Duodenal mucosa (tissue), 2 donors: ENCODE results near the gene PLCZ1.

ENCODE experiments used
- H3K27ac ChIP-seq: one replicate; pipeline ENCODE4 v1.7.0; 2013; ENCODE audit warnings: low read depth, low read length
- H3K27me3 ChIP-seq, 2 donors: one replicate each; pipeline ENCODE4 v1.7.0; 2013; ENCODE audit warnings: low read length in 2 of 2, control low read depth in 1 of 2; ENCODE audit not compliant: insufficient read depth in 2 of 2, control insufficient read depth in 1 of 2
- H3K36me3 ChIP-seq, 2 donors: one replicate each; pipeline ENCODE4 v1.7.0; 2013; ENCODE audit warnings: low read length in 2 of 2, control low read depth in 1 of 2; ENCODE audit not compliant: insufficient read depth in 2 of 2, control insufficient read depth in 1 of 2
- H3K4me1 ChIP-seq, 2 donors: one replicate each; pipeline ENCODE4 v1.7.0; 2013; ENCODE audit warnings: low read length in 2 of 2, control low read depth in 1 of 2; ENCODE audit not compliant: insufficient read depth in 2 of 2, control insufficient read depth in 1 of 2
- H3K4me3 ChIP-seq, 2 donors: one replicate each; pipeline ENCODE4 v1.7.0; 2013; ENCODE audit warnings: low read length in 2 of 2, low read depth in 1 of 2
- H3K9ac ChIP-seq, 2 donors: one replicate each; pipeline ENCODE4 v1.7.0; 2013; ENCODE audit warnings: low read length in 2 of 2, low read depth in 1 of 2
- H3K9me3 ChIP-seq, 2 donors: one replicate each; pipeline ENCODE4 v1.7.0; 2013; ENCODE audit warnings: low read length in 2 of 2, control low read depth in 1 of 2; ENCODE audit not compliant: control insufficient read depth in 1 of 2

PLCZ1 gene

DNA sequence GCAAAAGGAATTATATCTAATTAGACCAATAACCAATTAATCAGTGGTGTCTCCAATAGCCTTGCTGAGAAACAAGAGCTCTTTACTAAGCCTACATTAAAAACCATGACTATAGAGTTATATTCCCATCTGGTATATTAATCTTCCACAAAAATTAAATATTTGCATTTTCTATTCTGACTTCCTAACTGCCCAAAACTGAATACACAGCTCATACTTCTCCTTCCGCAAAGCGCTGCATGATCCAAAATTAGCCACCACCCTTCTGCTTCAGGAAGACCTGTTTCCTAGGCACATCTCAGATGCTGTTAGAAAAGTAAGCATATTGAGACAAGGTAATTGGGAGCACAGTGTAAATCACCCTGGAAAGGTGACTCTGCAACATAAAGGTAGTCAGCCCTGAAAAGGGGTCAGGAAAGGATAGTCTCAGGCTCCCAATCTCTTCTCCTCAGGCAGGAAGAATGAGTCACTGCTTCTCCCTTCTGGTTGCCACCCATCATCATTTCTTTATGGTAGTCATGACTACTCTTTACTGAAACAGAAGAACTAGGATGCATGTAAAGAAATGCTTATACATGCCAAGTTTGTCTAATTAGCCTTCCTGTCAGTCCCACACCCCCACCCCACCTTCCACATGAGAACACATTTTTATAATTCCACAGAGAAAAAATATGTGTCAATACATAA, 54.3 kb downstream of the PLCZ1 start:
- H3K27ac ChIP-seq = no peak overlapping the region
- H3K9ac ChIP-seq = no peak overlapping the region
- no peaks in the 10 kb centered on the region for H3K27me3 ChIP-seq
- no peaks in the 10 kb centered on the region for H3K4me1 ChIP-seq
- no peaks in the 10 kb centered on the region for H3K9me3 ChIP-seq
- no peak overlapping the region for H3K4me3 ChIP-seq
- H3K36me3 ChIP-seq = no peaks in the 10 kb centered on the region

DNA sequence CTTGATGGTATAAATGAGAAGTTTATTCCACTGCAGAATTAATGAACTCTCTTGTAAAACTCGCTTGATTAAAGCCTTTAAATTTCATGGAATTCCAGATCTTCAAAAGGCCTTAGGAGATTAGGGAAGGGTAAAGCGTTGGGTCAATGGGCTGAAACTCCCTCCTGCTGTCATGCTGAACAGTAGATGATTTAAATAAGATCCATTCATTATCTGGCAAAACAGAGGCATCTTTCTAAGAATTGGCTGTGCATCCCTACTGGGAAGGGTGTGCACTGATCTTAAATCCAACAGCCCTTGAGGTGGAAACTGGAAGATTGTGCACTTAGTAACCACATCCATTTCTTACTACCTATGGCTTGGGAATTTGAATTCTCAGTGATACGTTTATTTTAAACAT, 56.0 kb downstream of the PLCZ1 start:
- H3K27me3 ChIP-seq = no peaks in the 10 kb centered on the region
- H3K9ac ChIP-seq = no peak overlapping the region
- no peaks in the 10 kb centered on the region for H3K9me3 ChIP-seq
- no peaks in the 10 kb centered on the region for H3K4me1 ChIP-seq
- no peak overlapping the region for H3K27ac ChIP-seq
- no peaks in the 10 kb centered on the region for H3K36me3 ChIP-seq
- H3K4me3 ChIP-seq = no peak overlapping the region

DNA sequence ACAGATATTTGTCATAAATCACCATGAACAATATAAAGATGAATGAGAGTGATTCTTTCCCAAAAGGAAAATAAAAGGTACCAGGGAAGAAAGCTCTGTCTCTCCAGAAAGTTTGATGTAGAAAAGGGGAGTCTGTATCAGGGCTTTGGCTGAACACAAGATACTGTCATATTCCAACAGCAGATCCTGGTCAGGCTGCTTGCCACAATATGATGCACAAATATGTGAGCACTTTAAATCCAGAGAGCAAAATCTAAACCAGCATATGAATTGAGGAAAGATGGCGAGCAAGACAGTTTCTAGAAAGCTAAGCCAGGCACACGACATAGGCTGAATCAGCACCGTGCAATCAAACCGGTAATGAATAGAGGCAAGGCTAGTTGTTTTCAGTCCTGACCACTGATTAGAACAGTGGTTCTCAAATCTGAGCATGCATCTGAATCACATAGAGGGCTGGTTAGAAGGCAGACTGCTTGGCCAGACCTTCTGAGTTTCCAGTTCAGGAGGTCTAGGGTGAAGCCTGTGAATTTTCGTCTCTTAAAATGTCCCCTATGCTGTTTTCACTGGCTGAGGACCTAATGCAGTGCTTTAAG, 60.7 kb downstream of the PLCZ1 start:
- H3K9me3 ChIP-seq = no peaks in the 10 kb centered on the region
- H3K9ac ChIP-seq = no peak overlapping the region
- no peaks in the 10 kb centered on the region for H3K36me3 ChIP-seq
- no peaks in the 10 kb centered on the region for H3K27me3 ChIP-seq
- no peak overlapping the region for H3K4me3 ChIP-seq
- no peaks in the 10 kb centered on the region for H3K4me1 ChIP-seq
- H3K27ac ChIP-seq = no peak overlapping the region

DNA sequence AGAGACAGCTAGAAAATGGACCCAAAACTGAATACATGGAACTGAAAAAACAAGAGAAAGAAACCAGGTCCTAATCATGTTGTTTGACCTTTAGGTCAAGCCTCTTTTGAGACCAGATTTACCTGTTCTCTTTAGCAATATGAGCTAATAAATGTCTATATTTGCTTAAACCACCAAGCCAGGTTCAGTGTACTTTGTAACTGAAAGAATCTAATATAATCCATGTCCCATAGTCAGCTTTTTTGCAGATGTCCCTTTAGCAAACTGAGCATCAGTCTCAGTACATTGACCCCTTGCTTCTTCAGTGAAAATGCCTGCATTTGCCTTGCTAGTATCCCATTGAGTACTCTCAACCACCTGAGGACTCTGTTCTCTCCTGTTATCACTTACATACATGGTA, 61.7 kb downstream of the PLCZ1 start:
- Histone ChIP-seq H3K36me3 (no peaks in the 10 kb centered on the region), H3K9ac (no peak overlapping the region), H3K9me3 (no peaks in the 10 kb centered on the region), H3K4me1 (no peaks in the 10 kb centered on the region), H3K27me3 (no peaks in the 10 kb centered on the region), H3K27ac (no peak overlapping the region), H3K4me3 (no peak overlapping the region)

DNA sequence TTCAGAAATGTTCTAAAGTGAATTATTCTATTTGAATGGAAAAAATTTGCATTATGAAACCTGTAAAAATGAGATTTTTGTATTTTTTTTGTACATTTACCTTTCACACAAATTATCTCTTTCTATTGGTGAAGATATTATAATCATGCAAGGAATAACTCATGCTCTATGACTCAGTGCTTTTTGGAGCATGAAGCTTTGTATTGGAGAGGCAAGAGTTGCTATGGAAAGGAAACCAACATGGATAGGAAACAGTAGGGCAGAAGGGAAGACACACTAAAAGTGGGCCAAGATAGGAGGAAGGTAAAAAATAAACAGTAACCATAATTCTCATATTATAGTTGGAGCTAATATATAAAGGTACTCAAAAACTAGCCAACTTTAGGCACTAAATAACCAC, 79.0 kb downstream of the PLCZ1 start:
- Histone ChIP-seq H3K36me3 (no peaks in the 10 kb centered on the region), H3K4me1 (no peaks in the 10 kb centered on the region), H3K9me3 (peaks cover 0 to 2% of the 10 kb centered on the region in 2 donors), H3K4me3 (no peak overlapping the region), H3K27ac (no peak overlapping the region), H3K9ac (no peak overlapping the region), H3K27me3 (no peaks in the 10 kb centered on the region)

DNA sequence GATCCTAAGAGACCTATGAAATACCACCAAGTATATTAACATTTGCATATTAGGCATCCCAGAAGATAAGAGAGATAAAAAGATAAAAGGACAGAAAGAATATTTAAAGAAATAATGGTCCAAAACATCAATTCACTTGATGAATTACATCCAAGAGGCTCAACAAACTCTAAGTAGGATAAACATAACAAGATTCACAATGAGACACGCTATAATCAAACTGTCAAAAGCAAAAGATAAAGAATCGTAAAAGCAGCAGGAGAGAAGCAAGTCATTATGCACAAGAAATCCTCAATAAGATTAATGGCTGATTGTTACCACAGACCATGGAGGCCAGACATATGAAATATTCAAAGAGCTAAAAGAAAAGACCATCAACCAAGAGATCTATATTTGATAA, 79.6 kb downstream of the PLCZ1 start:
- Histone ChIP-seq H3K9ac (no peak overlapping the region), H3K4me1 (no peaks in the 10 kb centered on the region), H3K36me3 (no peaks in the 10 kb centered on the region), H3K4me3 (no peak overlapping the region), H3K27me3 (no peaks in the 10 kb centered on the region), H3K27ac (no peak overlapping the region), H3K9me3 (peaks cover 0 to 2% of the 10 kb centered on the region in 2 donors)

DNA sequence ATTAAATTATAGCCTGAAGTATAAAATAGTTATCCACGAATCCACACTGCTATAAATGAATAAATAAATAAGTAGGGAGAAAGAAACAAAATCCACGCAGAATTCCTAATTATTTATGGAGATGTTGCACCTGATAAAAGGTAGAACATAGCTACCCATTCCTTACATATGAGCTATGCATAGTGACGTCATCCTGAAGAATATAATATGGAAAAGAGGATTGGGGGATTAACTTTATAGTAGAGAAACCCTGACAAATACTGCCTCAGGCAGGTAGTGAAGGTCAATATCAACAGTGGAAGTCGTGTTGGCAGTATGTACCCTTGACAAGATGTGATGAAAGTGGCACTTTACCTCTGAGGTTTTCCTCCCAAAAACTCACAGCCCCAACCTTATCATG, 82.5 kb downstream of the PLCZ1 start:
- Histone ChIP-seq H3K27me3 (no peaks in the 10 kb centered on the region), H3K9ac (no peak overlapping the region), H3K9me3 (peaks cover 0 to 2% of the 10 kb centered on the region in 2 donors), H3K27ac (no peak overlapping the region), H3K4me3 (no peak overlapping the region), H3K36me3 (no peaks in the 10 kb centered on the region), H3K4me1 (no peaks in the 10 kb centered on the region)

DNA sequence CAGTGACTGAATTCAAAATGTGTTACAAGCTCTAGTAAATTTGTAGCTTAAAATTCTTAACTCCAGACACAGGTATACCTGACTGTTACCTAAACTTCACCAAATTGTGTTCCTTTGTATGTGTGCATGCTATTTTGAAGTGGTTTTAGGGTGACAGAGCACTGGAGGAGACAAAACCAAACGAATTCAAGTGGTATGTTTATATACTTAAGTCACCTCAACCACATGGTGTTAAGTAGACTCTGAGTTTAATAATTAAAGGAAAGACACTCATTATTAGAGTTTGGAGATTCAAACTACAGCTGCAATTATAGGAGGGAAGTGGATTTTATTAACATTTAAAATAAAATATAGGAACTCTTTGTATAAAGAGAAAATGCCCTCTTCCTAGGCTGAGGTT, 84.3 kb downstream of the PLCZ1 start:
- H3K27me3 ChIP-seq = no peaks in the 10 kb centered on the region
- no peak overlapping the region for H3K9ac ChIP-seq
- no peak overlapping the region for H3K27ac ChIP-seq
- no peaks in the 10 kb centered on the region for H3K4me1 ChIP-seq
- H3K36me3 ChIP-seq = no peaks in the 10 kb centered on the region
- no peak overlapping the region for H3K4me3 ChIP-seq
- peaks cover 0 to 2% of the 10 kb centered on the region in 2 donors for H3K9me3 ChIP-seq

DNA sequence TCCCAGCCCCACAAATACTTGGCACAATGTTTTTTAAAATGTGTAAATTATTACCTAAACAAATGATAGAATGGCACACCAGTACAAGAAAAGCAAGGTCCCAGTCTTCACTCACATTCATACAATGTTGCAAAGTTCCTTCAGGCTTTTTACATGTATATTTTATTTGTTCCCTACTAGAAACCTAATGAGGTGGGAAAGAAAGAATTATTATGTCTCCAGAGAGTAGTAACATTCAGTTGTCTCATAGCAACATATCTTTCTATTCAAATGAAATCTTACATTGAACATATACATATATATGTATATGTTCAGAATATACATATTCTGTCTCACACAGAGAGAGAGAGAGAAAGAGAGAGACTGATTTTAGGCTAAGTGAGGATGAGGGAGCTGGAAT, 85.2 kb downstream of the PLCZ1 start:
- H3K9me3 ChIP-seq = no peaks in the 10 kb centered on the region
- H3K36me3 ChIP-seq = no peaks in the 10 kb centered on the region
- H3K4me3 ChIP-seq = no peak overlapping the region
- no peak overlapping the region for H3K9ac ChIP-seq
- no peak overlapping the region for H3K27ac ChIP-seq
- no peaks in the 10 kb centered on the region for H3K4me1 ChIP-seq
- no peaks in the 10 kb centered on the region for H3K27me3 ChIP-seq

DNA sequence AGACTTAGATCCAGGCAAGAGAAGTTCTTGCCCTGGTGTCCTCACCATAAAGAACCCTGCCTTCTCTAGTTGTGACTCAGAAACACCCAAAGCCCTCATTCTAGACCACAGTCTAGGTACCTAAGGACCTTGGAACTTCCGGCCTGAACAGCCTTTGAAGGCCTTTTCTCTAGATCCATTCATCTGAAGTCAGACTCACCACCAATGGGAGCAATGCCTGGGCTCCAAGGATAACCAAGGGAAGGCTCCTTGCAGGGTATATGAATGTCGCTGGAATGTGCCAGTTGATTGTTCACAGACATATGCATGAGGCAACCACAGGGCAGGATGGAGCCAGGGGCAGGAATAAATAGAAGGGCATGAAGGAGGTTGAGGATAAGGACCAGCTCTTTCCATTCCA, 86.3 kb downstream of the PLCZ1 start:
- H3K27ac ChIP-seq = no peak overlapping the region
- H3K4me3 ChIP-seq = no peak overlapping the region
- H3K9ac ChIP-seq = no peak overlapping the region
- no peaks in the 10 kb centered on the region for H3K4me1 ChIP-seq
- H3K9me3 ChIP-seq = no peaks in the 10 kb centered on the region
- H3K36me3 ChIP-seq = no peaks in the 10 kb centered on the region
- no peaks in the 10 kb centered on the region for H3K27me3 ChIP-seq
